Esophagus muscularis mucosa (tissue), 4 donors: ENCODE measurements around the gene FHOD1. TPM values are rescaled to one million over a fixed set of nuclear protein-coding genes. Genes with fewer than 3 reads are reported as not detected.
A peak's percentile ranks its signal among the peaks of the same experiment; 100 is the strongest.

Source experiments
- DNase-seq: peaks from one replicate; pipeline ENCODE4 v3.0.0-alpha.2; 2017; ENCODE audit errors: extremely low spot score
- H3K27ac ChIP-seq, 4 donors: fragments of 200-600 bp; sonication (generic); replicated peaks in 1 of 4; 1 replicate in 3 of 4; 2 replicates in 1 of 4; pipeline ENCODE4 v1.5.1; 2016 to 2019; ENCODE audit warnings: mild to moderate bottlenecking in 1 of 4
- H3K27me3 ChIP-seq, 4 donors: fragments of 200-600 bp; sonication (generic); one replicate each; pipeline versions ENCODE4 v1.5.1 to v1.6.0; 2016 to 2019
- H3K36me3 ChIP-seq, 4 donors: fragments of 200-600 bp; sonication (generic); one replicate each; pipeline ENCODE4 v1.5.1; 2016 to 2019
- H3K4me1 ChIP-seq, 4 donors: fragments of 200-600 bp; sonication (generic); one replicate each; pipeline ENCODE4 v1.5.1; 2016 to 2019
- H3K4me3 ChIP-seq, 4 donors: fragments of 200-600 bp; sonication (generic); 1 replicate in 2 of 4; 2 replicates in 2 of 4; pipeline ENCODE4 v1.5.1; 2016 to 2019; ENCODE audit warnings: mild to moderate bottlenecking in 4 of 4, moderate library complexity in 1 of 4
- H3K9me3 ChIP-seq, 4 donors: fragments of 200-600 bp; sonication (generic); 1 replicate in 3 of 4; 2 replicates in 1 of 4; pipeline ENCODE4 v1.5.1; 2016 to 2019
- CTCF ChIP-seq, 3 experiments: fragments of 200-600 bp in 2 of 3; fragments of 450-650 bp in 1 of 3; sonication (generic) in 2 of 3; IDR thresholded peaks; one replicate each; pipeline ENCODE4 v1.5.1; 2017 to 2019; ENCODE audit warnings: antibody characterized with exemption in 3 of 3, mild to moderate bottlenecking in 2 of 3, moderate library complexity in 1 of 3
- EP300 ChIP-seq: sonication (generic); formaldehyde crosslinking; IDR thresholded peaks from one replicate; pipeline ENCODE4 v1.6.1; 2017; ENCODE audit warnings: antibody characterized with exemption
- POLR2A ChIP-seq: fragments of 450-650 bp; IDR thresholded peaks from one replicate; pipeline ENCODE4 v1.6.1; 2017; ENCODE audit warnings: antibody characterized with exemption, moderate library complexity, mild to moderate bottlenecking, low read depth
- POLR2AphosphoS5 ChIP-seq, 2 donors: sonication (generic); formaldehyde crosslinking; IDR thresholded peaks; one replicate each; pipeline ENCODE4 v1.6.1; 2017; ENCODE audit warnings: antibody characterized with exemption in 2 of 2
- WGBS: methylation state at CpG from one replicate; pipeline ENCODE4 v1.1.5; 2018; 5-methylcytosine and 5-hydroxymethylcytosine counted together
- intact Hi-C: fragments of 100-400 bp; cut with DNase I; formaldehyde crosslinking; loops from one replicate; pipeline ENCODE4 v1.15.1; 2023
- total RNA-seq, 4 donors: library from RNA; depleted of rRNA; stranded (reverse); fragments of >200 nt; gene quantifications; one replicate each; pipeline versions ENCODE4 v1.1.0 to v1.2.1, GENCODE V29; 2016

The FHOD1 gene
- total RNA-seq, 4 donors from 2014 or later, result 8.0 to 15.6 (median 10.0) TPM

- peak overlapping the region; percentile 81 to 88 (median 84) for H3K27ac ChIP-seq
- H3K4me1 ChIP-seq, result peaks cover 74 to 87% (median 80%) of the 10 kb centered on the region in 4 donors
- H3K27me3 ChIP-seq, result peaks cover 0 to 25% (median 6%) of the 10 kb centered on the region in 4 donors
- intact Hi-C loops, result no loop called here
- 29% methylated on average over 4 of the region's 8 CpGs for WGBS
- no peak for TF ChIP-seq POLR2AphosphoS5 (IDR thresholded peaks at IDR 0.05)
- no peak for TF ChIP-seq CTCF (IDR thresholded peaks at IDR 0.05)
- no peak for TF ChIP-seq POLR2A
- TF ChIP-seq EP300, result no peak
- H3K9me3 ChIP-seq, result no peaks in the 10 kb centered on the region
- H3K4me3 ChIP-seq, result peak overlapping the region; percentile 70 to 75 (median 74)
- no peak for DNase-seq
- H3K36me3 ChIP-seq, result no peaks in the 10 kb centered on the region
Observed at GRCh38 chr16:67245674-67246080, 1.6 kb downstream of the FHOD1 start.

GRCh38 chr16:67245186-67245585 lies 2.1 kb downstream of the FHOD1 start:
- peaks cover 78 to 91% (median 85%) of the 10 kb centered on the region in 4 donors for H3K4me1 ChIP-seq
- no peak for DNase-seq
- intact Hi-C loops, result no loop called here
- H3K36me3 ChIP-seq, result no peaks in the 10 kb centered on the region
- WGBS, result 67% methylated on average over 4 of the region's 4 CpGs
- TF ChIP-seq POLR2AphosphoS5 (IDR thresholded peaks at IDR 0.05) (no peak), POLR2A (no peak), EP300 (no peak), CTCF (IDR thresholded peaks at IDR 0.05) (no peak)
- peaks cover 0 to 20% (median 6%) of the 10 kb centered on the region in 4 donors for H3K27me3 ChIP-seq
- peak overlapping the region in 3 of 4 donors; percentile 70 to 75 (median 74) for H3K4me3 ChIP-seq
- no peaks in the 10 kb centered on the region for H3K9me3 ChIP-seq
- peak overlapping the region; percentile 81 to 88 (median 84) for H3K27ac ChIP-seq

- Histone ChIP-seq H3K9me3 (no peaks in the 10 kb centered on the region), H3K36me3 (peaks cover 0 to 4% (median 3%) of the 10 kb centered on the region in 4 donors), H3K27me3 (peaks cover 0 to 14% (median 3%) of the 10 kb centered on the region in 4 donors), H3K27ac (peak overlapping the region; percentile 81 to 88 (median 84)), H3K4me3 (no peak overlapping the region), H3K4me1 (peaks cover 79 to 89% (median 85%) of the 10 kb centered on the region in 4 donors)
- WGBS, result 41% methylated on average over 5 of the region's 5 CpGs
- no peak for DNase-seq
- intact Hi-C loops, result no loop called here
- TF ChIP-seq POLR2AphosphoS5 (IDR thresholded peaks at IDR 0.05) (peak; percentile 27 to 37), CTCF (IDR thresholded peaks at IDR 0.05) (no peak)
Observed at GRCh38 chr16:67244387-67245185, 2.7 kb downstream of the FHOD1 start.

GRCh38 chr16:67243481-67243880 lies 3.8 kb downstream of the FHOD1 start:
- intact Hi-C loops, result no loop called here
- H3K4me1 ChIP-seq, result peaks cover 71 to 78% (median 75%) of the 10 kb centered on the region in 4 donors
- H3K4me3 ChIP-seq, result no peak overlapping the region
- peaks cover 8 to 15% (median 14%) of the 10 kb centered on the region in 4 donors for H3K36me3 ChIP-seq
- peak overlapping the region in 3 of 4 donors; percentile 82 to 88 (median 87) for H3K27ac ChIP-seq
- H3K27me3 ChIP-seq, result peaks cover 0 to 3% (median 0%) of the 10 kb centered on the region in 4 donors
- TF ChIP-seq POLR2AphosphoS5 (IDR thresholded peaks at IDR 0.05), result no peak
- WGBS, result 69% methylated on average over 4 of the region's 4 CpGs
- no peaks in the 10 kb centered on the region for H3K9me3 ChIP-seq
- no peak for DNase-seq

GRCh38 chr16:67242138-67242730 lies 5.0 kb downstream of the FHOD1 start:
- H3K4me1 ChIP-seq, result peaks cover 61 to 68% (median 65%) of the 10 kb centered on the region in 4 donors
- no peak for DNase-seq
- H3K27ac ChIP-seq, result peak overlapping the region; percentile 40 to 65 (median 48)
- H3K27me3 ChIP-seq, result no peaks in the 10 kb centered on the region
- TF ChIP-seq CTCF (IDR thresholded peaks at IDR 0.05) (no peak), EP300 (no peak), POLR2AphosphoS5 (IDR thresholded peaks at IDR 0.05) (no peak), POLR2A (no peak)
- no peak overlapping the region for H3K4me3 ChIP-seq
- H3K9me3 ChIP-seq, result no peaks in the 10 kb centered on the region
- intact Hi-C loops, result no loop called here
- 63% methylated on average over 4 of the region's 4 CpGs for WGBS
- peaks cover 20 to 28% (median 26%) of the 10 kb centered on the region in 4 donors for H3K36me3 ChIP-seq
